Hepatocyte (in vitro differentiated cells): ENCODE data around the gene PSMD5. TPM values are rescaled to one million over a fixed set of nuclear protein-coding genes. Genes with fewer than 3 reads are reported as not detected.

Experiments
- DNase-seq: peaks from one replicate; pipeline ENCODE4 v3.0.0-alpha.2; 2016; ENCODE audit warnings: low spot score
- H2AFZ ChIP-seq: fragments of 200-600 bp; sonication (generic); 2 replicates; pipeline ENCODE4 v1.6.0; 2016; ENCODE audit warnings: antibody characterized with exemption, mild to moderate bottlenecking
- H3K27ac ChIP-seq: fragments of 200-600 bp; sonication (generic); 2 replicates; pipeline ENCODE4 v1.5.1; 2016; ENCODE audit warnings: mild to moderate bottlenecking
- H3K27me3 ChIP-seq: fragments of 200-600 bp; sonication (generic); 2 replicates; pipeline ENCODE4 v1.6.1; 2016
- H3K36me3 ChIP-seq: fragments of 200-600 bp; sonication (generic); replicated peaks from 2 replicates; pipeline ENCODE4 v1.5.1; 2016; ENCODE audit warnings: low read depth; ENCODE audit not compliant: insufficient read depth
- H3K4me1 ChIP-seq: fragments of 200-600 bp; sonication (generic); 2 replicates; pipeline ENCODE4 v1.5.1; 2016; ENCODE audit warnings: mild to moderate bottlenecking, moderate library complexity; ENCODE audit not compliant: insufficient read depth
- H3K4me2 ChIP-seq: fragments of 200-600 bp; sonication (generic); 2 replicates; pipeline ENCODE4 v1.6.0; 2016
- H3K4me3 ChIP-seq: fragments of 200-600 bp; sonication (generic); 2 replicates; pipeline ENCODE4 v1.5.1; 2016; ENCODE audit warnings: mild to moderate bottlenecking
- H3K79me2 ChIP-seq: fragments of 200-600 bp; sonication (generic); 2 replicates; pipeline ENCODE4 v1.6.0; 2017; ENCODE audit warnings: mild to moderate bottlenecking
- H3K9me2 ChIP-seq: fragments of 200-600 bp; sonication (generic); replicated peaks from 2 replicates; pipeline ENCODE4 v1.6.0; 2017; ENCODE audit warnings: mild to moderate bottlenecking; ENCODE audit not compliant: insufficient read depth
- H3K9me3 ChIP-seq: fragments of 200-600 bp; sonication (generic); 2 replicates; pipeline ENCODE4 v1.5.1; 2016; ENCODE audit warnings: low read depth, mild to moderate bottlenecking
- H4K20me1 ChIP-seq: fragments of 200-600 bp; sonication (generic); 2 replicates; pipeline ENCODE4 v1.6.0; 2016; ENCODE audit warnings: mild to moderate bottlenecking; ENCODE audit not compliant: insufficient read depth, poor library complexity, severe bottlenecking
- EZH2 ChIP-seq: fragments of 200-600 bp; sonication (generic); IDR thresholded peaks from 2 replicates; pipeline ENCODE4 v1.6.1; 2016; ENCODE audit warnings: antibody characterized with exemption, mild to moderate bottlenecking, borderline replicate concordance
- EZH2phosphoT487 ChIP-seq: fragments of 200-600 bp; sonication (generic); IDR thresholded peaks from one replicate; pipeline ENCODE4 v1.6.1; 2018; ENCODE audit warnings: antibody characterized with exemption, mild to moderate bottlenecking, low read depth, moderate library complexity; ENCODE audit not compliant: unreplicated experiment, severe bottlenecking
- WGBS: methylation state at CpG from one replicate; pipeline ENCODE4 v1.1.6; 2016; ENCODE audit warnings: low lambda C conversion rate; ENCODE audit errors: missing lambda C conversion rate; 5-methylcytosine and 5-hydroxymethylcytosine counted together
- polyA plus RNA-seq: library from polyadenylated mRNA; unstranded; fragments of >200 nt; fragmentation: Nextera tagmentation; extraction: Ambion mirVana; gene quantifications from 2 replicates; pipeline ENCODE4 v1.2.1, GENCODE V29; 2016
- total RNA-seq: library from RNA; depleted of rRNA; stranded (reverse); fragments of >200 nt; gene quantifications from 2 replicates; pipeline ENCODE4 v1.2.3, GENCODE V29; 2014
- TF ChIP-seq, protein P1 (sequence below): fragments of 200-600 bp; sonication (generic); IDR thresholded peaks from 2 replicates; pipeline ENCODE4 v1.5.1; 2016; ENCODE audit warnings: antibody characterized with exemption, mild to moderate bottlenecking; ENCODE audit not compliant: poor library complexity

The PSMD5 gene
- total and polyA plus RNA-seq, 2 experiments from 2014 or later, result 10.4 to 14.7 TPM

DNA sequence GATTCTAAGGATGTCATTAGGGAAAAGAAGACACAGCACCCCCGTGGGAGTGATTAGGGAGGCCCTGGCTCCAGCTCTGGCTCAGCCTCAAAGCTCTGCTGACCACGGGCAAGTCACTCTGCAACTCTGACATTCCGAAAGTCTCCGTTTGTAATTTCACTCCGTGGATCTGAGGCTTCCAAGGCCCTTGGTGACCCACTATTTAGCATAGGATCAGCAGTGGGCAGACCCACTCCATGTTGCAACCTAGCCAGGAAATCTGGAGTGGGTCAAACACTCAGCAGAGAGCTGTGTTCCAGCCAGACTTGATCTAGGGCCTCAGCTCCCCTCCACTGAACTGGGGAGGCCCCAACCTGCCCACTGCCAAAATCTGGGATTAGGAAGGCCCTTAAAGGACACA, 22.5 kb upstream of the PSMD5 start:
- Histone ChIP-seq H3K79me2 (no peaks in the 10 kb centered on the region), H2AFZ (no peak overlapping the region), H3K4me3 (no peak overlapping the region), H3K27me3 (no peaks in the 10 kb centered on the region), H4K20me1 (no peaks in the 10 kb centered on the region), H3K4me2 (peak overlapping the region; percentile 41), H3K9me2 (no peaks in the 10 kb centered on the region), H3K27ac (no peak overlapping the region), H3K36me3 (no peaks in the 10 kb centered on the region), H3K9me3 (no peaks in the 10 kb centered on the region), H3K4me1 (peaks cover 8% of the 10 kb centered on the region)
- WGBS, result 83% methylated on average over 5 of the region's 5 CpGs
- DNase-seq, result no peak
- no peak for TF ChIP-seq EZH2phosphoT487
- TF ChIP-seq EZH2, result no peak
- TF ChIP-seq, protein P1, sequence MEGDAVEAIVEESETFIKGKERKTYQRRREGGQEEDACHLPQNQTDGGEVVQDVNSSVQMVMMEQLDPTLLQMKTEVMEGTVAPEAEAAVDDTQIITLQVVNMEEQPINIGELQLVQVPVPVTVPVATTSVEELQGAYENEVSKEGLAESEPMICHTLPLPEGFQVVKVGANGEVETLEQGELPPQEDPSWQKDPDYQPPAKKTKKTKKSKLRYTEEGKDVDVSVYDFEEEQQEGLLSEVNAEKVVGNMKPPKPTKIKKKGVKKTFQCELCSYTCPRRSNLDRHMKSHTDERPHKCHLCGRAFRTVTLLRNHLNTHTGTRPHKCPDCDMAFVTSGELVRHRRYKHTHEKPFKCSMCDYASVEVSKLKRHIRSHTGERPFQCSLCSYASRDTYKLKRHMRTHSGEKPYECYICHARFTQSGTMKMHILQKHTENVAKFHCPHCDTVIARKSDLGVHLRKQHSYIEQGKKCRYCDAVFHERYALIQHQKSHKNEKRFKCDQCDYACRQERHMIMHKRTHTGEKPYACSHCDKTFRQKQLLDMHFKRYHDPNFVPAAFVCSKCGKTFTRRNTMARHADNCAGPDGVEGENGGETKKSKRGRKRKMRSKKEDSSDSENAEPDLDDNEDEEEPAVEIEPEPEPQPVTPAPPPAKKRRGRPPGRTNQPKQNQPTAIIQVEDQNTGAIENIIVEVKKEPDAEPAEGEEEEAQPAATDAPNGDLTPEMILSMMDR, result no peak

DNA sequence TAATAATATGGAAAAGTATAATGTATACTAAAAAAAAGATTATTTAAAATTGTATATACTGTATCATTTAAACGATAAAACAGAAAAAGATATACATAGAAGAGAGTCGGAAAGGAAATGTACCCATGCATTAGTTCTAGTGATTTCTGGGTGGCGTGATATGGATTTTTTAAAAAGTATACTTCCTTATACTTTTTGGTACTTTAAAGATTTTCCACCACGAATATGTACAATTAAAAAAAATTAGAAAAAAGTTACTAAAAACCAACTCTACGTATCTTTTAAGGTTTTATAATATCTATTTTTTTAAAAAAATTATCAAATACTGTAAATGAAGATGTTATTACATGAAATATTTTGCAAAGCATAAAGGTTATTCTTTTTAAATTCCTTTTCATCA, 22.0 kb upstream of the PSMD5 start:
- H3K27ac ChIP-seq, result no peak overlapping the region
- no peaks in the 10 kb centered on the region for H3K36me3 ChIP-seq

DNA sequence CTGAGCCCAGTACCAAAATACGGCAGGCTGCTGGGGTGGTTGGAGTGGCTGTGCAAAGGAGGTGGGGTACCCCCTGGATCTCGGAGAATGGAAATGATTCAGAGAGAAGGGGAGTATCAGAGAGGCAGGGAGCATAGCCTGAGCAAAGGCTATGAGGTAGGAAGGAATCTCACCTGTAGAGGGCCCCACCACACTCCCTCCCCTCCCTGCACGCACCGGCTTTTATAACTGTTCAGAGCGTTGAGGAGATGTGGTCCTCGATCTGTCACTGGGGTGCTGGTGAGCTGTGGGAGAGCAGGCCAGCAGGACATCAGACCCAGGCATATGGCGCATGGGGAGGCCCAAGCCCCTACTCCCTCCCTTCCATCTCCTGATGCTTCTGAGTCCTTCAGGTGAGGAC, 21.1 kb upstream of the PSMD5 start:
- Histone ChIP-seq H3K4me3 (no peak overlapping the region), H3K27me3 (no peaks in the 10 kb centered on the region), H3K4me1 (peaks cover 6% of the 10 kb centered on the region), H3K4me2 (no peak overlapping the region), H3K36me3 (no peaks in the 10 kb centered on the region), H3K79me2 (no peaks in the 10 kb centered on the region), H4K20me1 (no peaks in the 10 kb centered on the region), H3K27ac (no peak overlapping the region), H3K9me3 (no peaks in the 10 kb centered on the region), H2AFZ (no peak overlapping the region), H3K9me2 (no peaks in the 10 kb centered on the region)
- WGBS, result 98% methylated on average over 6 of the region's 7 CpGs
- TF ChIP-seq, protein P1, result no peak
- TF ChIP-seq EZH2phosphoT487 (no peak), EZH2 (no peak)
- no peak for DNase-seq

More for the DNA sequence above, 22.0 kb upstream of the PSMD5 start:
- H3K4me2 ChIP-seq, result no peak overlapping the region
- no peak overlapping the region for H2AFZ ChIP-seq
- H3K4me3 ChIP-seq, result no peak overlapping the region
- no peak for DNase-seq
- 97% methylated on average over 5 of the region's 5 CpGs for WGBS
- no peaks in the 10 kb centered on the region for H3K9me3 ChIP-seq
- H3K9me2 ChIP-seq, result no peaks in the 10 kb centered on the region
- H4K20me1 ChIP-seq, result no peaks in the 10 kb centered on the region
- H3K79me2 ChIP-seq, result no peaks in the 10 kb centered on the region
- H3K27me3 ChIP-seq, result no peaks in the 10 kb centered on the region
- peaks cover 8% of the 10 kb centered on the region for H3K4me1 ChIP-seq
- TF ChIP-seq EZH2 (no peak), EZH2phosphoT487 (no peak)
- TF ChIP-seq, protein P1, result no peak

DNA sequence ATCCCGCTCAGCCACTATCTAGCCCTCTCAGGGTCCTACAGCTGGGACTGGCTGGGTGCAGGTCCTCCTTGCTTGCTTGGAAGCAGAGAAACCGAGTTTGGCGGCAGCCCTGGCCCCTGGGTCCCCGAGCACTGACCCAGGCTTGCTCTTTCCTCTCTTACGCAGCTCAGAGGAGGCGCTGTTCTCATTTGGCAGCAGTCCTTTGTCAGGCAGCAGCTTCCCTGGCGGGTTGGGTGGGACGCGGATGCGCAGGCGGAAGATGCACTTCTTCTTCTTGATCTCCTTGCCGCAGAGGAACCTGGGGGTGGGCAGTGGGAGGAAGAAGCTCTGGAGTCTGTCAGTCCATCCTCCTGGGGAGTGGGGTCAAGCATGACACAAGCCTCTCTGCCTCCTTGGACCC, 19.7 kb upstream of the PSMD5 start:
- H3K4me1 ChIP-seq, result no peaks in the 10 kb centered on the region
- H3K36me3 ChIP-seq, result no peaks in the 10 kb centered on the region
- no peak overlapping the region for H3K27ac ChIP-seq
- no peaks in the 10 kb centered on the region for H3K9me3 ChIP-seq
- TF ChIP-seq, protein P1, result no peak
- TF ChIP-seq EZH2, result no peak
- no peak for TF ChIP-seq EZH2phosphoT487
- WGBS, result 97% methylated on average over 12 of the region's 12 CpGs
- H4K20me1 ChIP-seq, result no peaks in the 10 kb centered on the region
- H3K4me3 ChIP-seq, result no peak overlapping the region
- H3K79me2 ChIP-seq, result no peaks in the 10 kb centered on the region
- no peaks in the 10 kb centered on the region for H3K27me3 ChIP-seq
- H3K9me2 ChIP-seq, result no peaks in the 10 kb centered on the region
- DNase-seq, result no peak
- H3K4me2 ChIP-seq, result no peak overlapping the region
- no peak overlapping the region for H2AFZ ChIP-seq
